HCT116 (cell line): ENCODE measurements around the gene PDE4B. TPM values are rescaled to one million over a fixed set of nuclear protein-coding genes. Genes with fewer than 3 reads are reported as not detected.

ENCODE experiments used
- ATAC-seq: fragments of 200-7000 bp; cut with Tn5 transposase; 2 replicates; pipeline ENCODE4 v1.9.1; 2020; ENCODE audit warnings: mild to moderate bottlenecking, moderate library complexity
- BruUV-seq: library from RNA; stranded (reverse); fragments of 400-500 nt; replicated peaks from 2 replicates; lab custom pipeline; 2021; lab: Mats Ljungman, UMichigan
- CTCF ChIA-PET: fragments of 300-600 bp; sonication (Branson Sonifier 250); formaldehyde crosslinking; loops from one replicate; lab custom pipeline; 2021; ENCODE audit warnings: antibody characterized with exemption; lab: Charles Lee
- POLR2A ChIA-PET: fragments of 300-600, 350-600 bp; sonication (Branson Sonifier 250); formaldehyde crosslinking; loops from one replicate; lab custom pipeline; 2021; ENCODE audit warnings: antibody characterized with exemption; lab: Charles Lee
- RAD21 ChIA-PET, 2 experiments: fragments of 300-600 bp; sonication (Branson Sonifier 250); formaldehyde crosslinking; loops; one replicate each; lab custom pipeline; 2023; ENCODE audit warnings: low total read pairs in 2 of 2; ENCODE audit not compliant: uncharacterized antibody in 2 of 2, unreplicated experiment in 2 of 2, low non-redundant PET in 1 of 2; lab: Charles Lee
- DNase-seq: peaks from one replicate; pipeline ENCODE4 v3.0.0-alpha.2; 2010; ENCODE audit warnings: low read depth, low spot score
- H2AFZ ChIP-seq: fragments of 200-600 bp; shearing (Covaris generic), sonication (generic); 2 replicates; pipeline ENCODE4 v1.6.1; 2017; ENCODE audit warnings: low read depth, mixed run types, mixed read lengths, antibody characterized with exemption, low read length; ENCODE audit not compliant: poor library complexity, severe bottlenecking
- H3K27ac ChIP-seq: 2 replicates; pipeline ENCODE4 v1.5.1; 2012; ENCODE audit warnings: low read depth, low read length
- H3K27me3 ChIP-seq: fragments of 200-600 bp; sonication (generic); 2 replicates; pipeline ENCODE4 v1.6.1; 2016; ENCODE audit warnings: mixed run types, low read length, mixed read lengths; ENCODE audit not compliant: insufficient read depth
- H3K36me3 ChIP-seq, 2 experiments: fragments of 200-500 bp in 1 of 2; fragments of 200-600 bp in 1 of 2; sonication (Bioruptor generic) in 1 of 2; sonication (generic) in 1 of 2; 2 replicates each; pipeline versions ENCODE4 v1.5.1 to v1.6.1; 2014 to 2016; ENCODE audit warnings: low read length in 2 of 2, inconsistent platforms in 1 of 2, mixed read lengths in 1 of 2, mixed run types in 1 of 2; ENCODE audit not compliant: insufficient read depth in 2 of 2, control insufficient read depth in 1 of 2
- H3K4me1 ChIP-seq, 2 experiments: fragments of 200-600 bp in 1 of 2; sonication (generic) in 1 of 2; 2 replicates each; pipeline versions ENCODE4 v1.5.1 to v1.6.1; 2012 to 2017; ENCODE audit warnings: low read length in 2 of 2, inconsistent platforms in 1 of 2, mild to moderate bottlenecking in 1 of 2, mixed read lengths in 1 of 2, mixed run types in 1 of 2, moderate library complexity in 1 of 2; ENCODE audit not compliant: insufficient read depth in 2 of 2, control insufficient read depth in 1 of 2
- H3K4me2 ChIP-seq: fragments of 200-600 bp; sonication (generic); 2 replicates; pipeline ENCODE4 v1.6.1; 2017; ENCODE audit warnings: mixed run types, low read length, mixed read lengths
- H3K4me3 ChIP-seq, 2 experiments: fragments of 200-600 bp in 1 of 2; sonication (generic) in 1 of 2; replicated peaks in 1 of 2; 2 replicates each; pipeline ENCODE4 v1.5.1; 2011 to 2016; ENCODE audit warnings: low read length in 2 of 2, control low read depth in 1 of 2, low read depth in 1 of 2, mild to moderate bottlenecking in 1 of 2, mixed read lengths in 1 of 2, mixed run types in 1 of 2
- H3K79me2 ChIP-seq: fragments of 200-600 bp; sonication (generic); 2 replicates; pipeline ENCODE4 v1.6.1; 2017; ENCODE audit warnings: mild to moderate bottlenecking, mixed run types, low read length, moderate library complexity, mixed read lengths; ENCODE audit not compliant: insufficient read depth
- H3K9ac ChIP-seq: fragments of 200-600 bp; sonication (generic); 2 replicates; pipeline ENCODE4 v1.6.1; 2016; ENCODE audit warnings: low read length, mixed read lengths
- H3K9me2 ChIP-seq: fragments of 200-600 bp; sonication (generic), shearing (Covaris generic); 2 replicates; pipeline ENCODE4 v1.6.1; 2017; ENCODE audit warnings: mixed run types, mild to moderate bottlenecking, moderate library complexity; ENCODE audit not compliant: insufficient read depth
- H3K9me3 ChIP-seq, 2 experiments: fragments of 200-500 bp in 1 of 2; fragments of 200-600 bp in 1 of 2; sonication (Bioruptor generic) in 1 of 2; sonication (generic) in 1 of 2; 2 replicates each; pipeline ENCODE4 v1.6.1; 2014 to 2017; ENCODE audit warnings: low read length in 2 of 2, mixed read lengths in 2 of 2, inconsistent platforms in 1 of 2, low read depth in 1 of 2, mild to moderate bottlenecking in 1 of 2, mixed run types in 1 of 2, moderate library complexity in 1 of 2; ENCODE audit not compliant: control insufficient read depth in 1 of 2, insufficient read depth in 1 of 2
- H4K20me1 ChIP-seq: fragments of 200-600 bp; sonication (generic), shearing (Covaris generic); 2 replicates; pipeline ENCODE4 v1.6.1; 2017; ENCODE audit warnings: mixed run types, mild to moderate bottlenecking, moderate library complexity; ENCODE audit not compliant: insufficient read depth
- CBX3 ChIP-seq: IDR thresholded peaks from 2 replicates; pipeline ENCODE4 v1.6.1; 2012; ENCODE audit warnings: low read depth
- CEBPB ChIP-seq: IDR thresholded peaks from 2 replicates; pipeline ENCODE4 v1.6.1; 2012; ENCODE audit warnings: low read depth
- ELF1 ChIP-seq: IDR thresholded peaks from 2 replicates; pipeline ENCODE4 v1.6.1; 2012; ENCODE audit warnings: low read depth, borderline replicate concordance
- FOSL1 ChIP-seq: IDR thresholded peaks from 2 replicates; pipeline ENCODE4 v1.6.1; 2012; ENCODE audit warnings: low read depth
- REST ChIP-seq: IDR thresholded peaks from 2 replicates; pipeline ENCODE4 v1.6.1; 2012; ENCODE audit warnings: low read depth
- SIN3A ChIP-seq: IDR thresholded peaks from 2 replicates; pipeline ENCODE4 v1.6.1; 2012; ENCODE audit warnings: low read depth
- SP1 ChIP-seq: IDR thresholded peaks from 2 replicates; pipeline ENCODE4 v1.6.1; 2012; ENCODE audit warnings: low read depth
- SRF ChIP-seq: IDR thresholded peaks from 2 replicates; pipeline ENCODE4 v1.6.1; 2012; ENCODE audit warnings: low read depth
- ZFX ChIP-seq: fragments of 450-650 bp; IDR thresholded peaks from 2 replicates; pipeline ENCODE4 v1.6.1; 2017
- intact Hi-C: fragments of 100-400 bp; cut with micrococcal nuclease; formaldehyde crosslinking; loops from 2 replicates; pipeline ENCODE4 v1.10.0; 2022
- total RNA-seq: library from RNA; stranded (reverse); gene quantifications from one replicate; pipeline ENCODE4 v1.2.1, GENCODE V29; 2021; ENCODE audit not compliant: unreplicated experiment

The PDE4B gene
- total RNA-seq, 1 experiment from 2014 or later = 76.9 TPM

GRCh38 chr1:65881067-65881594 lies 88.4 kb downstream of the PDE4B start:
- RAD21 ChIA-PET = no interaction called here
- TF ChIP-seq SP1 = no peak
- TF ChIP-seq REST = no peak
- TF ChIP-seq FOSL1 = no peak
- no peak for TF ChIP-seq SRF
- no peak for TF ChIP-seq SIN3A
- TF ChIP-seq ELF1 = no peak
- TF ChIP-seq CEBPB = no peak
- TF ChIP-seq CBX3 = no peak
- no peak for TF ChIP-seq ZFX
- H3K27ac ChIP-seq = no peak overlapping the region
- no peaks in the 10 kb centered on the region for H3K27me3 ChIP-seq
- DNase-seq (no peak), ATAC-seq (no peak)
- CTCF ChIA-PET = no interaction called here
- H3K4me3 ChIP-seq = no peak overlapping the region
- H3K9me2 ChIP-seq = no peaks in the 10 kb centered on the region
- no peaks in the 10 kb centered on the region for H4K20me1 ChIP-seq
- H3K9me3 ChIP-seq = no peaks in the 10 kb centered on the region
- POLR2A ChIA-PET = no interaction called here
- H3K4me2 ChIP-seq = no peak overlapping the region
- no peaks in the 10 kb centered on the region for H3K79me2 ChIP-seq
- H3K4me1 ChIP-seq = no peaks in the 10 kb centered on the region
- no peak overlapping the region for H3K9ac ChIP-seq
- intact Hi-C loops = no loop called here
- no peak overlapping the region for H2AFZ ChIP-seq
- no TSS peak for BruUV-seq
- no peaks in the 10 kb centered on the region for H3K36me3 ChIP-seq
